NCI-H748 treated with DMSO at 0.1 percent for 48 hours (cell line): ENCODE data around the gene SLC9C2.
"Not testable (repeated sequence)": the region's sequence is repeated elsewhere in the genome, so short reads cannot be mapped to it uniquely, and the experiment has no call there.

Source experiments
- DNase-seq: peaks from one replicate; lab custom pipeline; 2025; lab: John Stamatoyannopoulos, UW

The SLC9C2 gene, protein sequence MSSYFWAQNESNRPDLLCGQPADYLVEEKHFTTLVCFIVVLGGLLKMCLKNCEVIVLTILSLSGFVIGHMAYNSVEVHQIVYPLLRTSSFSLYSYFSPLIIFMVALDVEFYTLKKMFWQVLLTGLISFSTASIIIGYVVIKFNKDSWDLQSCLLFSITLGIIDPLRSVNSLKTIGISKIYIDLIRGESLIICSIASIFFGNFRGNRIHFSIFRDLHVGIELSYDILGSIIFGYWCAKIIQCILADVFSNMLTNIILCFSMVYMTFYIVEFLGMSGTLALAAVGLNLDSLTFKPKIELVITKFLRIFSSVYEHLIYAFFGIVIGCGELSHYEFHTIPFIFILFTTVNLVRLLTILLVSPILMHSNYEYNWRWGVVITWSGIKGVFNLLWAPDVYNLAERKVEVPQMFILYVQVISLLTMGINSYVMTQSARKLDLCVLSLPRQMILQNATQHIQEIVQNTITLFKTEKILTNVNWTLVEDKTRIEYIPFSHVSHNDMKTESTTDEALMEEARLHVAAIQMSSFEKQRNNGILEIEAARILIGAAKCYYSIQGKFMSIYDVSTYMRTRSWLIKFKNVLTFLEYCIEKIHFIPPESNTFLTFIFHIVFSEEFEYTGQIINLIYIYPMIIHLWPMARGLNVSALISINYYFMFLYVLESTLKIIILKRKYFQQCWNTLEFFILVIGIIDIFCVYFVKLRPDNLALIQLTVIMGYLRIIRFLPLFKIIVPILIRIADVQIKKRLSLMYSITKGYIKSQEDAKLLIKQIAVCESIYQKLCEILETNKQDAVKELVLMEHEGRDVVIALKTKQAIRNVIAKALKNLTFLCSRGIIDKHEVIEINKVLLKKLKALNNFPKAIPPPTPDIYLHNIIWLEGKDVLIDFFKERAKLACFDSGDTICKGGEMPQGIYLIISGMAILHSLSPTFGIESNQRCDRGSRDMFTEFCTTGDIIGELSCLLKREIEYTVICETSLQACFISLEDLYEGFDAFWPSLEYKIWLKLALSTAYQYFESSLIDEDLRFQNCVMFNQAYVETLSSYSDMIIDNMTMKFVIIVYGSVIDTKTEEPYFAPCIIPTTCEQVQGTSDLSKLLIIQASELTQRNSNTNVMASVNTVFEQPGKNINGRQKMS

GRCh38 chr1:173603056-173603591 is at the start of gene SLC9C2:
TSS of gene SLC9C2 (minus strand) at chr1:173603072. CDS start at chr1:173601776, 1,296 bp downstream.
- no peak for DNase-seq

- no peak for DNase-seq
Measured at GRCh38 chr1:173648880-173649605, 46.2 kb upstream of the SLC9C2 start.

DNA sequence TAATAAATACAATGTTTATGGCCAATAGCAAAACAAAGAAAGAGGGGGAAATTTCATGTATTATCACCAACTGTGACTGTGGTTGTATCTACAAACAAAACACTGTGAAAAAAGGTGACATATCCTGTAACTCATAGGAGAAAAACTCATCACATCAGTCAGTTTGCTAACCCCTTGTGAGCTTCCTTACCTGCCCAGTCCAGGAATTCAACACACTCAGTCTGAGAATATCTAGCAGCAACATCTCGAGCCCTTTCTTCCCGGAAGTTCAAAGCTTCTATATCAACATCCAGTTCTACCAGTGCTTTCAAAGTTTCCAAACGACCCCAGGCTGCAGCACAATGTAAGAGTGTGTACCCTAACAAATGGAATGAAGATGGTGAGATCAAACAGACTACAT is 43.8 kb upstream of the SLC9C2 start:
- no peak for DNase-seq

GRCh38 chr1:173642450-173643139 is 39.7 kb upstream of the SLC9C2 start:
- DNase-seq, result not testable (repeated sequence)

DNA sequence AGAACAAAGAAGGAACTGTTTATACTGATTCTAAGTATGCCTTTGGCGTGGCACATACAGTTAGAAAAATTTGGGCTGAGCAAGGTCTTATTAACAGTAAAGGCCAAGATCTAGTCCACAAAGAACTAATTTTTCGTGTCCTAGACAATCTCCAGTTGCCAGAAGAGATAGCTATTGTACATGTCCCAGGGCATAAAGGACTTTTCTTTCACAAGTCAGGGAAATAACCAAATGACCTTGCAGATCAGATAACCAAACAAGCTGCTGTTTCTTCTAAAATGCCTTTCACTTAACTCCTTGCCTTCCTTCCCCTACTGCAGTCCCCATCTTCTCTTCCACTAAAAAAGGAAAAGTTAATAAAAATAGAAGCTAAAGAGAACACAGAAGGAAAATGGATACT is 36.2 kb upstream of the SLC9C2 start:
- DNase-seq, result no peak

- no peak for DNase-seq
Measured at GRCh38 chr1:173638043-173639021, 35.5 kb upstream of the SLC9C2 start.

DNA sequence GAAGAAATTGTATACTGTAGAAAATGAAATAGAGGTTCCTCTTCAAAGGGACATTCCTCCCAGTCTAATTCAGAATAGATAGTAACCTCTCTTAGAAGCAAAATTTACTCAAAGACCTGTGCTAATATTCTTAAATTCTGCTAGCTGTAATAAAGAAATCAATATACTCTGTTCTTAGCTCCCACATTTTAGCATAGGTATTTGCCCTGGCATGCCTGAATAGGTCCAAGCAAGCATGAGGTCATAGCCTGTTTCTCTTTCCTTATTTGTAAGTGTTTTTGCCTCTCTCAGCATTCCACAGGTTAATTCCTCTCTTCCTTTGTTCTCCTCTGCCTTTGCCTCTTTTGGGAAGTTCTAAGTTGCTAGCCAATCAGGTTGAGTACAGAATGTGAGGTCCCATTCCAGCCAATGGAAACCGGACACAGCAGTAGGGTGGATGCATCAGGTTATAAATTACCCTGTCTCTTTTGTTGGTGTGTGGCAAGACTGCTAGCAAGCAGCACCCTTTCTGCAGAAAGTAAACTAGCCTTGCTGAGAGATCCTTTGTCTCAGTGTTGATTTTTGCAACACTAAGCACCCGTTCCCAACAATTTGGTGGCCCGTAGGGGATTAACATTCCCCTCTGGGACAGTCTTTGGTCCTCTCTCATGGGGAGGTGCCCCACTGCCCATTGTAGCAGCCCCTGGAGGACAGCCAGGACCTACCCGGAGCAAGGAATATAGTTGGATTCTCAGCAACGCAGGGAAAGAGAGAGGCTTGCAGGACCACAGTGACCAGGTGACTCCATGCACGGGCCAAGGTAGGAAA is 34.6 kb upstream of the SLC9C2 start:
- DNase-seq, result not testable (repeated sequence)

- DNase-seq, result no peak
Measured at GRCh38 chr1:173635116-173635515, 32.2 kb upstream of the SLC9C2 start, which contains the start of gene TEX50. TSS of gene TEX50 (plus strand) at chr1:173635338. CDS start at chr1:173635522, 184 bp downstream.

DNA sequence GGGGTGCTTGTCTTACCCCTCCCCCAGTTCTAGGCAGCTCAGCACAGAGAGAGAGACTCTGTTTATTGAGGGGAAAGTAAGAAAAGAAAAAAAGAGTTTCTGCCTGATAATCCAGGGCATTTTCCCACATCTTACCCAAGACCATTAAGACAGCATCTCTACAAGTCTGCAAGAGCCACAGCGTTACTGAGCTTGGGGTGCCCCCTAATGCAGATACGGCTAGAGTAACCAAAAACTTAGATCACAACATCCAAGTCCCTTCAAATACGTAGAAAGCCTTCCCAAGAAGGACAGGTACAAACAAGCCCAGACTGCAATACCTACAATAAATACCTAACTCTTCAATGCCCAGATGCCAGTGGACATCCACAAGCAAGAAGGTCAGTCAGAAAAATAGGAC is 26.0 kb upstream of the SLC9C2 start:
- DNase-seq, result no peak

DNA sequence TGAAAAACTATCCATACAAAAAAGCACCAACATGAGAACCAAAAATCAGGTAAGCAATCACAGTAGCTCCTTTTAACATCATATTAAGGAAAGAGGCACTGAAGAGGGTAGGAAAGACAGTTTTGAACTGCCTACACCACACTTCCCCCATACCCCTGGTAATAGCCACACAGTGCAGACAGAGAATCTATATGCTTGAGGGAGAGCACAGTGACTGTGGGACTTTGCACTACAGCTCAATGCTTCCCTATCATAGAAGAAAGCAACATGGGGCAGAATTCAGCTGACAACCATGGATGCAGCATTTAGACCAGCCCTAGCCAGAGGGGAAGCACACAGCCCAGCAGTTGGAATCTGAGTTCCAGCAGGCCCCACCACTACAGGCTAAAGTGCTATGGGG is 24.4 kb upstream of the SLC9C2 start:
- DNase-seq, result no peak

DNA sequence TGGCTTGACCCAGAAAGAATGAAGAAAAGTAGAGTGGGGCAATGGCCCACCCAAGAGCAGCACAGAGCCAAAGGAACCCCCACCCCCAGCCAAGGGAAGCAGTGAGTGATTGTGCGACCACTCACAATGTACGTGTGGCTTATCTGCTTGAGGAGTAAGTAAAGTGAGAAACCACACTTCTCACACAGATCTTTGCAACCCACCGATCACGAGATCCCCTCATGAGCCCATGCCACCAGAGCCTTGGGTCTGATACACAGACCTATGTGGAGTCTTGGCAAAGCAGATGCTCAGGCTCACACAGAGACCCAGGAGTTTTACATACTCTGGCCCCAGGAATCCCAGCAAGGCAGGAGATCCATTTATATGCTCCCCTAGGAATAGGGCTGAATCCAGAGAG is 14.0 kb upstream of the SLC9C2 start:
- no peak for DNase-seq

- DNase-seq, result not testable (repeated sequence)
Measured at GRCh38 chr1:173613086-173613485, 10.2 kb upstream of the SLC9C2 start.

- no peak for DNase-seq
Measured at GRCh38 chr1:173608503-173609216, 5.8 kb upstream of the SLC9C2 start.

DNA sequence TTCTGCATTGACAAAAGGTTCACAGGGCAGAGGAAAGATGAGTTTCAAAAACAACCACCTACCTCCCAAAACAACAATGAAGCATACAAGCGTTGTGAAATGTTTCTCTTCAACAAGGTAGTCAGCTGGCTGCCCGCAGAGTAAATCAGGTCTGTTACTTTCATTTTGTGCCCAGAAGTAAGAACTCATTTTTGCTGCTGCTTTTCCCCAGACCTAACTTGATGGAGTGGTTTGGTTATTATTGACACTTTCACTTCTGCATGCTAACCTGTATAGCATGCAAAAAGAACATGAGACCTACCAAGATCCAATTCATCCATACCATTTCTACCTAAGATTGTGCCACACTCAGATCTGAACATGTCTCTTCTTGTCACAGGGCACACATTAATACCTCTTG is 1.3 kb downstream of the SLC9C2 start:
- no peak for DNase-seq

DNA sequence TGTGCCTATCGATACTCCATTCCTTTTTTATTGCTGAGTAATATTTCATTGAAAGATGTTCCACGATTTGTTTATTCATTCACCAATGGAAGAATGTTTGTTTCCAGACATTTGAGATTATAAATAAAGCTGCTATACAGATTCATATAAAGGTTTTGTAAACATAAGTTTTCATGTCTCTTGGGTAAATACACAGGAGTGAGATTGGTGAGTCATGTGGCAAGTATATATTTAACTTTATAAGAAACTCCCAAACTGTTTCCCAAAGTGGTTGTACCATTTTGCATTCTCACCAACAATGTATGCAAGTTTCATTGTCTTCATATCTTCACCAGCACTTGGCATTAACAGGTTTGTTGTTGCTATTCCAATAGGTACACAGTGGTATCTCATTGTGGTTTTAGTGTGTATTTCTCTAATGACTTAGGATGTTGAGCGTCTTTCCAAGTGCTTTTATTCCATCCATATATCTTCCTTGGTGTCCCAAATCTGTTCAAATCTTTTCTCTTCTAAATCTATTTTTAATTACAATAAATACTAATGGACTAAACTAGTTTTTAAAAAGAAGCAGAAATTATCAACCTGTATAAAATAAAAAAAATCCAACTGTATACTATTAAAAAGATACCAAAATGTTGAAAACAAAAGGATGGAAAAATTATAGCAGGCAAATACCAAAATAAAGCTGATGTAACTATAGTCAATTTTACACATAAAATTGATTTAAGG is 6.6 kb downstream of the SLC9C2 start:
- no peak for DNase-seq

GRCh38 chr1:173591138-173591537 is 11.7 kb downstream of the SLC9C2 start:
- not testable (repeated sequence) for DNase-seq

DNA sequence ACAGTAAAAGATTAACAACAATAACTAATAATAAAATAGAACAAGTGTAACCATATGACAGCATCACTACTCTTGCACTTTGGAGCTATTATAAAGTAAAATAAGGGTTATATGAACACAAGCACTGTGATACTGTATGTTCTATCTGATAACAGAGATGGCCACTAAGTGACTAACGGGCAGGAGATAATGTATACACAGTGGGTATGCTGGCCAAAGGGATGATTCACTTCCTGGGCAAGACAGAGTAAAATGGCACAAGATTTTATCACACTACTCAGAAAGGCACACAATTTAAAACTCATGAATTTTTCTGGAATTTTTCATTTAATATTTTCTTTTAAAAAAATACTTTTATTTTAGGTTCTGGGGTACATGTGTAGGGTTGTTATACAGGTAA is 12.3 kb downstream of the SLC9C2 start:
- no peak for DNase-seq
